ENCODE measurements around the gene C11orf91.

C11orf91 gene

DNA sequence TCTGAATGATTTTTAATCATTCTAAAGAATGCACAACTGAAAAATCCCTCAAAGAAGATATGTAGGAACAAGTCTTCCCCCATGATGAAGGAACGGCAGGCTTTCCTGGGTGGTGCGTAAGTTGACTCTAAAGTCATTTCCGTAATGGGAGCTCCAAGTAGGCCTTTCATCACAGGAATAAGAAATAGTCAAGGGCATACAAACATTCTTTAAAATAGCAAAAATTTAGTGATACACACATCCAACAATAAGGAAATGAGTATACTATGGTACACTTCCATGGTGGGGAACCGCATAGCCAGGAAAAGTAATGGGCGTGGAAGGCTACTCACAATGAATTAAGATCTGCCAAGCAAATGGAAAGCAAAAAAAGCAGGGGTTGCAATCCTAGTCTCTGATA lies 24.9 kb upstream of the C11orf91 start:
- TF ChIP-seq, protein P1, sequence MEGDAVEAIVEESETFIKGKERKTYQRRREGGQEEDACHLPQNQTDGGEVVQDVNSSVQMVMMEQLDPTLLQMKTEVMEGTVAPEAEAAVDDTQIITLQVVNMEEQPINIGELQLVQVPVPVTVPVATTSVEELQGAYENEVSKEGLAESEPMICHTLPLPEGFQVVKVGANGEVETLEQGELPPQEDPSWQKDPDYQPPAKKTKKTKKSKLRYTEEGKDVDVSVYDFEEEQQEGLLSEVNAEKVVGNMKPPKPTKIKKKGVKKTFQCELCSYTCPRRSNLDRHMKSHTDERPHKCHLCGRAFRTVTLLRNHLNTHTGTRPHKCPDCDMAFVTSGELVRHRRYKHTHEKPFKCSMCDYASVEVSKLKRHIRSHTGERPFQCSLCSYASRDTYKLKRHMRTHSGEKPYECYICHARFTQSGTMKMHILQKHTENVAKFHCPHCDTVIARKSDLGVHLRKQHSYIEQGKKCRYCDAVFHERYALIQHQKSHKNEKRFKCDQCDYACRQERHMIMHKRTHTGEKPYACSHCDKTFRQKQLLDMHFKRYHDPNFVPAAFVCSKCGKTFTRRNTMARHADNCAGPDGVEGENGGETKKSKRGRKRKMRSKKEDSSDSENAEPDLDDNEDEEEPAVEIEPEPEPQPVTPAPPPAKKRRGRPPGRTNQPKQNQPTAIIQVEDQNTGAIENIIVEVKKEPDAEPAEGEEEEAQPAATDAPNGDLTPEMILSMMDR (IDR thresholded peaks at IDR 0.05; ENCODE audit: low read length, missing control alignments) = no peak

GRCh38 chr11:33724644-33725035 lies 24.0 kb upstream of the C11orf91 start:
- peak; percentile 91 for DNase-seq (ENCODE audit: low read depth)
- TF ChIP-seq, protein P1 (IDR thresholded peaks at IDR 0.05; ENCODE audit: low read length, missing control alignments) = no peak
- no peak overlapping the region for H3K4me3 ChIP-seq (replicated peaks; ENCODE audit: low read depth, low read length)

More for the DNA sequence above, 24.9 kb upstream of the C11orf91 start:
- no peak for DNase-seq (ENCODE audit: low read depth)
- no peak overlapping the region for H3K4me3 ChIP-seq (replicated peaks; ENCODE audit: low read depth, low read length)

GRCh38 chr11:33723238-33723881 lies 22.7 kb upstream of the C11orf91 start:
- TF ChIP-seq, protein P1 (IDR thresholded peaks at IDR 0.05; ENCODE audit: low read length, missing control alignments) = no peak
- DNase-seq (ENCODE audit: low read depth) = peak; percentile 98
- no peak overlapping the region for H3K4me3 ChIP-seq (replicated peaks; ENCODE audit: low read depth, low read length)

- TF ChIP-seq, protein P1 (IDR thresholded peaks at IDR 0.05; ENCODE audit: low read length, missing control alignments) = no peak
- no peak overlapping the region for H3K4me3 ChIP-seq (replicated peaks; ENCODE audit: low read depth, low read length)
- DNase-seq (ENCODE audit: low read depth) = peak; percentile 51
Observed at GRCh38 chr11:33722590-33723234, 22.1 kb upstream of the C11orf91 start.

DNA sequence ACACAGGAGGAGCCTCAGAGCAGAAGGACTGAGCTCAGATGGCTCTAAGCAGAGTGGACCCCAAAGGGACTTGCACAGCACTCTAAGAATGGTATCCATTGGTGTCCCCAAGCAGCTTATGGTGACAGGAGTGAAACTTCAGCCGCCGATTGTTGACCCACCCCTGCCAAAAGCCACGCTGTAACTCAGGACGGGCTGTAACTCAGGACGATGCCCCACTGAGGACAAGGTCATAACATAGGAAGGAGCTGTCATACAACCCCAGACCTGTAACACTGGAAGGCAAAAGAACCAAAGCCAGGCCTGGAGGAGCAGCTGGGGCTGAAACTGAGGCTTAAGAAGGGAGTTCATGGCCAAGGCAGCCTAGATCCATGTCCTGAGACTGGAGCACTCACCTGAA lies 21.4 kb upstream of the C11orf91 start:
- TF ChIP-seq, protein P1 (IDR thresholded peaks at IDR 0.05; ENCODE audit: low read length, missing control alignments) = no peak
- no peak for DNase-seq (ENCODE audit: low read depth)
- H3K4me3 ChIP-seq (replicated peaks; ENCODE audit: low read depth, low read length) = no peak overlapping the region

GRCh38 chr11:33721426-33721825 lies 20.8 kb upstream of the C11orf91 start:
- TF ChIP-seq, protein P1 (IDR thresholded peaks at IDR 0.05; ENCODE audit: low read length, missing control alignments) = no peak
- DNase-seq (ENCODE audit: low read depth) = peak; percentile 70
- no peak overlapping the region for H3K4me3 ChIP-seq (replicated peaks; ENCODE audit: low read depth, low read length)

- H3K4me3 ChIP-seq (replicated peaks; ENCODE audit: low read depth, low read length) = no peak overlapping the region
- no peak for DNase-seq (ENCODE audit: low read depth)
- TF ChIP-seq, protein P1 (IDR thresholded peaks at IDR 0.05; ENCODE audit: low read length, missing control alignments) = no peak
Observed at GRCh38 chr11:33719587-33719986, 19.0 kb upstream of the C11orf91 start.

All from fibroblast of pulmonary artery (primary cell).